Upper lobe of left lung (tissue), 6 donors: ENCODE data around the gene ACTN4. TPM values are rescaled to one million over a fixed set of nuclear protein-coding genes. Genes with fewer than 3 reads are reported as not detected.

Experiments
- ATAC-seq, 2 donors: fragments of 200-7000 bp; cut with Tn5 transposase; one replicate each; pipeline ENCODE4 v1.9.1; 2022; ENCODE audit warnings: mild to moderate bottlenecking in 2 of 2, moderate library complexity in 2 of 2; ENCODE audit not compliant: low FRiP score in 2 of 2
- DNase-seq, 2 donors: peaks; one replicate each; pipeline ENCODE4 v3.0.0-alpha.2; 2019 to 2020
- H3K27ac ChIP-seq, 4 donors: fragments of 200-600 bp; sonication (generic); one replicate each; pipeline ENCODE4 v1.5.1; 2016 to 2019
- H3K27me3 ChIP-seq, 4 donors: fragments of 200-600 bp; sonication (generic); one replicate each; pipeline ENCODE4 v1.5.1; 2017 to 2019
- H3K36me3 ChIP-seq, 4 donors: fragments of 200-600 bp; sonication (generic); one replicate each; pipeline ENCODE4 v1.5.1; 2016 to 2019
- H3K4me1 ChIP-seq, 4 donors: fragments of 200-600 bp; sonication (generic); one replicate each; pipeline ENCODE4 v1.5.1; 2018 to 2019
- H3K4me3 ChIP-seq, 4 donors: fragments of 200-600 bp; sonication (generic); one replicate each; pipeline ENCODE4 v1.5.1; 2017 to 2019; ENCODE audit warnings: mild to moderate bottlenecking in 2 of 4, moderate library complexity in 1 of 4
- H3K9me3 ChIP-seq, 4 donors: fragments of 200-600 bp; sonication (generic); one replicate each; pipeline ENCODE4 v1.5.1; 2018 to 2019
- CTCF ChIP-seq, 6 experiments: fragments of 450-650 bp in 4 of 6; fragments of 200-600 bp in 2 of 6; sonication (generic) in 2 of 6; IDR thresholded peaks; one replicate each; pipeline ENCODE4 v1.5.1; 2016 to 2019; ENCODE audit warnings: antibody characterized with exemption in 6 of 6
- EP300 ChIP-seq, 4 donors: sonication (generic); formaldehyde crosslinking; IDR thresholded peaks; one replicate each; pipeline ENCODE4 v1.5.1; 2017; ENCODE audit warnings: antibody characterized with exemption in 4 of 4, control low read depth in 2 of 4
- POLR2A ChIP-seq, 4 donors: fragments of 450-650 bp; IDR thresholded peaks; one replicate each; pipeline ENCODE4 v1.5.1; 2016 to 2017; ENCODE audit warnings: antibody characterized with exemption in 4 of 4, mild to moderate bottlenecking in 2 of 4
- POLR2AphosphoS5 ChIP-seq, 2 donors: sonication (generic); formaldehyde crosslinking; IDR thresholded peaks; one replicate each; pipeline ENCODE4 v1.5.1; 2017; ENCODE audit warnings: antibody characterized with exemption in 2 of 2
- WGBS, 2 donors: methylation state at CpG; one replicate each; pipeline ENCODE4 v1.1.5; 2017 to 2018; 5-methylcytosine and 5-hydroxymethylcytosine counted together
- total RNA-seq, 6 donors: library from RNA; depleted of rRNA in 4 of 6; stranded (reverse); fragments of >200 nt in 4 of 6; gene quantifications; one replicate each; pipeline versions ENCODE4 v1.1.0 to v1.2.1, GENCODE V29; 2016 to 2021
- donor health status: DM: no; HTN: no; CAD: no; lungs with moderate emphysema.
- donor health status: DM: no; HTN: yes; CAD: no; lungs with severe emphysema.

ACTN4 gene
- total RNA-seq, 6 donors from 2014 or later = 162 to 636 (median 512) TPM

- no peaks in the 10 kb centered on the region for H3K9me3 ChIP-seq
- ATAC-seq (no peak), DNase-seq (no peak)
- H3K4me3 ChIP-seq = no peak overlapping the region
- H3K36me3 ChIP-seq = no peaks in the 10 kb centered on the region
- no peak overlapping the region for H3K27ac ChIP-seq
- TF ChIP-seq POLR2AphosphoS5 (IDR thresholded peaks at IDR 0.05) (no peak), POLR2A (IDR thresholded peaks at IDR 0.05) (no peak), CTCF (IDR thresholded peaks at IDR 0.05) (no peak), EP300 (IDR thresholded peaks at IDR 0.05) (no peak)
- peaks cover 13 to 19% (median 14%) of the 10 kb centered on the region in 4 donors for H3K4me1 ChIP-seq
- H3K27me3 ChIP-seq = no peaks in the 10 kb centered on the region
- 79 to 83% methylated on average over 7 of the region's 7 CpGs for WGBS, 2 donors
Observed at GRCh38 chr19:38615007-38615581, 32.4 kb upstream of the ACTN4 start.

GRCh38 chr19:38616265-38616664 is 31.2 kb upstream of the ACTN4 start:
- Histone ChIP-seq H3K27me3 (no peaks in the 10 kb centered on the region), H3K27ac (no peak overlapping the region), H3K4me1 (peaks cover 14 to 24% (median 16%) of the 10 kb centered on the region in 4 donors), H3K4me3 (no peak overlapping the region), H3K36me3 (peaks cover under 1 to 12% (median 10%) of the 10 kb centered on the region in 4 donors), H3K9me3 (no peaks in the 10 kb centered on the region)
- ATAC-seq = no peak
- 81 to 92% methylated on average over 6 of the region's 6 CpGs for WGBS, 2 donors
- no peak for TF ChIP-seq POLR2A (IDR thresholded peaks at IDR 0.05)
- TF ChIP-seq CTCF (IDR thresholded peaks at IDR 0.05) = no peak
- TF ChIP-seq EP300 (IDR thresholded peaks at IDR 0.05) = no peak
- TF ChIP-seq POLR2AphosphoS5 (IDR thresholded peaks at IDR 0.05) = no peak
- no peak for DNase-seq

GRCh38 chr19:38617283-38617763 is 30.1 kb upstream of the ACTN4 start:
- Histone ChIP-seq H3K4me3 (peak overlapping the region in 3 of 4 donors; percentile 82 to 94 (median 88)), H3K4me1 (peaks cover 14 to 24% (median 16%) of the 10 kb centered on the region in 4 donors), H3K9me3 (no peaks in the 10 kb centered on the region), H3K36me3 (peaks cover 4 to 22% (median 20%) of the 10 kb centered on the region in 4 donors), H3K27ac (peak overlapping the region in 3 of 4 donors; percentile 37 to 94 (median 61)), H3K27me3 (no peaks in the 10 kb centered on the region)
- DNase-seq = no peak
- no peak for ATAC-seq
- TF ChIP-seq EP300 (IDR thresholded peaks at IDR 0.05) (no peak), CTCF (IDR thresholded peaks at IDR 0.05) (no peak), POLR2A (IDR thresholded peaks at IDR 0.05) (no peak), POLR2AphosphoS5 (IDR thresholded peaks at IDR 0.05) (no peak)
- WGBS, 2 donors = 57 to 62% methylated on average over 7 to 9 of the region's 9 CpGs

GRCh38 chr19:38617764-38618589 is 29.5 kb upstream of the ACTN4 start, which contains the start of gene MAP4K1:
TSS of gene MAP4K1 (minus strand) at chr19:38617953. CDS start at chr19:38617895, 58 bp downstream.
- peak within 1 kb of the TSS; percentile 79 to 94 (median 86) for H3K27ac ChIP-seq
- no peaks in the 10 kb centered on the region for H3K27me3 ChIP-seq
- peaks cover 4 to 26% (median 25%) of the 10 kb centered on the region in 4 donors for H3K36me3 ChIP-seq
- no peaks in the 10 kb centered on the region for H3K9me3 ChIP-seq
- DNase-seq (peak; percentile 37 to 86), ATAC-seq (peak; percentile 6 to 11)
- peak within 1 kb of the TSS; percentile 38 to 94 (median 85) for H3K4me3 ChIP-seq
- TF ChIP-seq CTCF (IDR thresholded peaks at IDR 0.05) = no peak
- no peak for TF ChIP-seq POLR2AphosphoS5 (IDR thresholded peaks at IDR 0.05)
- no peak for TF ChIP-seq EP300 (IDR thresholded peaks at IDR 0.05)
- TF ChIP-seq POLR2A (IDR thresholded peaks at IDR 0.05) = no peak
- H3K4me1 ChIP-seq = peaks cover 14 to 24% (median 16%) of the 10 kb centered on the region in 4 donors
- WGBS, 2 donors = 13 to 29% methylated on average over 6 to 25 of the region's 28 CpGs
